Brain microvascular endothelial cell (primary cell): ENCODE measurements around the gene CMKLR1.

Experiments
- DNase-seq: peaks from one replicate; pipeline ENCODE4 v3.0.0-alpha.2; 2020
- H3K27ac ChIP-seq: fragments of 250-450 bp; sonication (Bioruptor Pico); 2 replicates; pipeline ENCODE4 v1.5.1; 2020; ENCODE audit warnings: mild to moderate bottlenecking, moderate library complexity
- H3K27me3 ChIP-seq: fragments of 250-450 bp; sonication (Bioruptor Pico); replicated peaks from 2 replicates; pipeline ENCODE4 v1.5.1; 2020; ENCODE audit warnings: mild to moderate bottlenecking
- H3K36me3 ChIP-seq: fragments of 250-450 bp; sonication (Bioruptor Pico); replicated peaks from 2 replicates; pipeline ENCODE4 v1.5.1; 2020; ENCODE audit warnings: mild to moderate bottlenecking
- H3K4me3 ChIP-seq: 2 replicates; pipeline ENCODE4 v1.5.1; 2011; ENCODE audit warnings: low read depth, mild to moderate bottlenecking, control low read depth, low read length, moderate library complexity
- in situ Hi-C: cut with HindIII; loops from 2 replicates; pipeline ENCODE4 v1.10.0; 2017; ENCODE audit warnings: low sequenced_read_pairs, low pct_ligation_motif_present
- TF ChIP-seq, protein P1 (sequence below): IDR thresholded peaks from 2 replicates; pipeline ENCODE4 v1.5.1; 2011; ENCODE audit warnings: low read depth, mild to moderate bottlenecking, moderate library complexity, low read length, control low read depth, inconsistent platforms; ENCODE audit errors: missing control alignments

Gene CMKLR1

DNA sequence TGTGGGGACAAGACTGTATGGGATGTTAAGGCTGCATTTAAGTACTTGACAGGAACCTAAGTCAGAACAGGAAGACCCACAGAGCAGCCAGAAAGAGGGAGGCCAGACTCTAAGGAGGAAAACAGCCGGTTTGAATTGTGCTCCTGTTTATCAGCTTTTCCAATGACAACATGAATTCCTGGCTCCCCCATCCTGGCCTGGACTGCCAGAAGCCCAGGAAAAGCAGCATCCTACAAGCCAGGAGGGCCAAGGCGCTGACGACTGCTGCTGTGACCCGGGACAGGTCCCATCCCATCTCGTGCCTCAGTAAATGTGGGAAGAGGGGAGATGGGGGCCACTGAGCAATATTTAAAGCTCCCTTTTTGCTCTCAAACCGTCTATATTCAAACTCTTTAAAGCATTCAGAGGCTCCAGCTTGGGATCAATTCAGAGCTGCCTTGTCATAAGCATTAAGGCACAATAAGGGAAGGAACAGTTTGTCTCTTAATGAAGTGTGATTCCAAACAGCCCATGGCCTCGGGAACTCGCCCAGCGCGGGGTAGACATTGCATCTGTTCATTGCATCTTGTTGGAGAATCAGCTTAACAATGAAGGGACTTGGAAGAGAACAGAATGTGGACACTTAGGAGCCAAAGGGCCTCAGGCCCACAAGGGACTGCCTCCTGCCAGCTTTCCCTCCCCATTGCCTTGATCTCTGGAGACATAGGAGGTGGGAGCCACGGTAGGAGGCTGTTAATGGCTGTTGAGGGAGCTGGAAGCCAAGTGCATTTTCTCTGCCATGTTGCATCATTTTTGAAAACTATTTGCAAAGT is 49.6 kb downstream of the CMKLR1 start:
- no peak for DNase-seq
- Histone ChIP-seq H3K27me3 (no peaks in the 10 kb centered on the region), H3K27ac (no peak overlapping the region), H3K4me3 (no peak overlapping the region), H3K36me3 (no peaks in the 10 kb centered on the region)
- TF ChIP-seq, protein P1, sequence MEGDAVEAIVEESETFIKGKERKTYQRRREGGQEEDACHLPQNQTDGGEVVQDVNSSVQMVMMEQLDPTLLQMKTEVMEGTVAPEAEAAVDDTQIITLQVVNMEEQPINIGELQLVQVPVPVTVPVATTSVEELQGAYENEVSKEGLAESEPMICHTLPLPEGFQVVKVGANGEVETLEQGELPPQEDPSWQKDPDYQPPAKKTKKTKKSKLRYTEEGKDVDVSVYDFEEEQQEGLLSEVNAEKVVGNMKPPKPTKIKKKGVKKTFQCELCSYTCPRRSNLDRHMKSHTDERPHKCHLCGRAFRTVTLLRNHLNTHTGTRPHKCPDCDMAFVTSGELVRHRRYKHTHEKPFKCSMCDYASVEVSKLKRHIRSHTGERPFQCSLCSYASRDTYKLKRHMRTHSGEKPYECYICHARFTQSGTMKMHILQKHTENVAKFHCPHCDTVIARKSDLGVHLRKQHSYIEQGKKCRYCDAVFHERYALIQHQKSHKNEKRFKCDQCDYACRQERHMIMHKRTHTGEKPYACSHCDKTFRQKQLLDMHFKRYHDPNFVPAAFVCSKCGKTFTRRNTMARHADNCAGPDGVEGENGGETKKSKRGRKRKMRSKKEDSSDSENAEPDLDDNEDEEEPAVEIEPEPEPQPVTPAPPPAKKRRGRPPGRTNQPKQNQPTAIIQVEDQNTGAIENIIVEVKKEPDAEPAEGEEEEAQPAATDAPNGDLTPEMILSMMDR: no peak
- in situ Hi-C loops: no loop called here

DNA sequence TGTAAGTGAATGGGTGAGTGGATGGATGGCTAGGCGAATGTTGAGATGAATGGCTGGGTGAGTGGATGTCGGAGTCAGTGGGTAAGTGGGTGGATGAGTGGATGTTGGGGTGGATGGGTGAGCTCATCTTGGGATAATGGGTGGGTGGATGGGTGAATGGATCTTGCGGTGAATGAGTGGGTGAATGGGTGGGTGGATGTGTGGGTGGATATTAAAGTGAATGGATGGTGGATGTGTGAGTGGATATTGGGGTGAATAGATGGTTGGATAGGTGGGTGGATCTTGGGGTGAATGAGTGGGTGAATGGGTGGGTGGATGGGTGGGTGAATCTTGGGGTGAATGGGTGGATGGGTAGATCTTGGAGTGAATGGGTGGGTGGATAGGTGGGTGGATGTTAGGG is 51.9 kb downstream of the CMKLR1 start:
- TF ChIP-seq, protein P1: no peak
- no peaks in the 10 kb centered on the region for H3K27me3 ChIP-seq
- H3K27ac ChIP-seq: no peak overlapping the region
- H3K4me3 ChIP-seq: no peak overlapping the region
- H3K36me3 ChIP-seq: no peaks in the 10 kb centered on the region
- no peak for DNase-seq
- in situ Hi-C loops: no loop called here

DNA sequence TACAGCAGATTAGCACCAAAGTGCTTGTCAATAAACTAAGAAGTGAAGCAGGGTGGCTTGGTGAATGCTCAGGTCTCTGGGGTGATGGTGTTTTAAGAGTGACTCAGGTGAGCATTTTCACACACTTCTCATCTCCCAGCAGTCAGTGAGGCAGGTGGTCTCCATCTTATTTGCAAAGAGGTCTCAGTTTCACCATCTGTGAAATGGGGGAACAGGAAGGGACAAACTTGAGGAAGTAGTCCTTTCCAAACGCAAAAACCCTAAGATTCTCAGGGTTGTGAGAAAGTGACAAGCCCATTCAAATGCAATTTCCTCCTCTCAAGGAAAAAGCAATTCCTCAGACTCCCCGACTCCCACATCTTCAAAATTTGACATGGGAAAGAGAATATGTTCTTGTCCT is 54.1 kb downstream of the CMKLR1 start:
- Histone ChIP-seq H3K4me3 (no peak overlapping the region), H3K27ac (no peak overlapping the region), H3K36me3 (no peaks in the 10 kb centered on the region), H3K27me3 (no peaks in the 10 kb centered on the region)
- in situ Hi-C loops: no loop called here
- no peak for DNase-seq
- TF ChIP-seq, protein P1: no peak

DNA sequence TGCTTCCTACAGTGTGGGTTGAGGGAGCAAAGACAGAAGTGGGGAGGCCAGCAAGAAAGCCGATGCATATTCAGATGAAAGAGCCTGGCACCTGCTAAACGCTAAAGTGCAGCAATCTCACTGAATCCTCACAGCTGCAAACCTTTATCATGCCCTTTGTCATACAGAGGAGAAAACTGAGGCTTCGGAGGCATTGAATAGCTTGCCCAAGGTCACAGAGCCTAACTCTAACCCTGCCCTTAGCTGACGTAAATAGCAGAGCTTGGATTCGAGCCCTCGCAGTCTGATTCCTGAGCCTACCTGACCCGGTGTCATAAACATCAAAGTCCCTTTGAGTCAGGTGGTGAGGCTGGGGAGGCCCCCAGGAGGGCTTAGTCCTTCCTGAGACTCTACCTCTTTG is 54.9 kb downstream of the CMKLR1 start:
- Histone ChIP-seq H3K36me3 (no peaks in the 10 kb centered on the region), H3K4me3 (no peak overlapping the region), H3K27ac (no peak overlapping the region), H3K27me3 (no peaks in the 10 kb centered on the region)
- in situ Hi-C loops: no loop called here
- TF ChIP-seq, protein P1: no peak
- DNase-seq: no peak

DNA sequence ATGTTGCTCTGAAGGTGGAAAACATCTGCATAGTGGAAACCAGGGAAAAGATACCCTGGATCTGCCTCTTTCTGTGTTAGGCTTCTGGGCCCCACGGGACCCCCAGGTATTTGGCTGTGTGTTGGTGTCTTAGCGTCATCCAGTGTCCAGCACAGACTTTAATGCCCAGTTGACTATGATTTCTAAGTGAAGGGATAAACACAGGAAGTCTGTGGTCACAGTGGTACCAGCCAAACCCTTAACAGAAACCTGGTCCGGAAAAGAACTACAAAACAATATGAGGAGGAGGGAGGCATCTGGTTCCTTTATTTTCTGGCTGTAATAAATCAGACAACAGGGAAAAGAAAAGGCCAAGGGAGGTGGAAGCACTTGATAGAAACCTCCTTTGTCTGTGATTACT is 56.4 kb downstream of the CMKLR1 start:
- Histone ChIP-seq H3K27me3 (no peaks in the 10 kb centered on the region), H3K36me3 (no peaks in the 10 kb centered on the region), H3K4me3 (no peak overlapping the region), H3K27ac (no peak overlapping the region)
- DNase-seq: no peak
- in situ Hi-C loops: no loop called here
- TF ChIP-seq, protein P1: no peak

DNA sequence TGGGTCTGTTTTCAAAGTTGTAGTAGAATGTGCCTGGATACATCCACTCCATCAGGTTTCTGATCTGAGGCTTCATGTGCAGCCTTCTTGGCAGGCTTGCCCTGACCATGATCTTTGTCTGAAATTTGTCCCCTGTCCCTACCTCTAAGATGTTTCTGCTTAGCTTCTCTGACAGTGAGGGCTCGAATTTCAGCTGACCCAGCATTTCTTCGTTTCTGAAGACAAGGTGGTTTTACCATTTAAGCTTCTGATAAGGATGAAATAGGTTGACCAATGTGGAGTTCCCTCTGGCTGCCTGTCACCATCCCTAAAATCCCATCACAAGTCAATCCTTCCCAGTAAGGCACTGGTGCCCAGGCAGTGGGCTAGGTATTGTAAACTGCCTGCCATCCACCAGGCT is 57.0 kb downstream of the CMKLR1 start:
- no peak for DNase-seq
- H3K36me3 ChIP-seq: no peaks in the 10 kb centered on the region
- H3K27ac ChIP-seq: no peak overlapping the region
- in situ Hi-C loops: no loop called here
- no peaks in the 10 kb centered on the region for H3K27me3 ChIP-seq
- H3K4me3 ChIP-seq: no peak overlapping the region
- TF ChIP-seq, protein P1: no peak
